ENCODE results near the gene CD2. TPM values are rescaled to one million over a fixed set of nuclear protein-coding genes. Genes with fewer than 3 reads are reported as not detected.

Gene CD2
- total and polyA plus RNA-seq, 2 of the 8 experiments (the other 6 are each of a cell fraction or from before 2014, with no cell fraction given): not detected

GRCh38 chr1:116771997-116772647, 17.9 kb downstream of the CD2 start:
- ChIA-PET CTCF (ENCODE audit: partially characterized antibody) (interaction anchor here (1.0 to 5.4 kb wide), 4 partner anchors 9 to 139 kb away, joined by 3 to 47 read pairs (median 7); no protein-coding TSS in a partner anchor), POLR2A (ENCODE audit: partially characterized antibody) (no interaction called here)
- Histone ChIP-seq H3K18ac (ENCODE audit: extremely low read depth, low read length) (no peak overlapping the region), H3K27ac (ENCODE audit: low read depth, low read length) (no peak overlapping the region), H3K27me3 (replicated peaks in 1 of 4; ENCODE audit: control insufficient read depth in 3 of 4, extremely low read depth in 1 of 4, insufficient read depth in 3 of 4, low read length in 3 of 4) (no peaks in the 10 kb centered on the region), H3K4ac (replicated peaks; ENCODE audit: insufficient read length, low read depth, low read length) (no peak overlapping the region), H3K4me3 (ENCODE audit: extremely low read depth in 1 of 4, insufficient read depth in 2 of 4, low read depth in 3 of 4, low read length in 4 of 4) (no peak overlapping the region), H4K91ac (replicated peaks; ENCODE audit: insufficient read length, low read length) (no peak overlapping the region), H3K79me1 (ENCODE audit: low read depth, low read length) (no peaks in the 10 kb centered on the region), H4K20me1 (replicated peaks in 1 of 2; ENCODE audit: control insufficient read depth in 1 of 2, insufficient read depth in 2 of 2, low read length in 2 of 2) (no peaks in the 10 kb centered on the region), H2AFZ (ENCODE audit: low read length) (no peak overlapping the region), H3K9me3 (ENCODE audit: insufficient read depth in 2 of 2, low read depth in 1 of 2, low read length in 1 of 2) (no peaks in the 10 kb centered on the region), H3K14ac (ENCODE audit: insufficient read length) (no peak overlapping the region), H4K5ac (ENCODE audit: insufficient read length, low read depth, low read length) (no peak overlapping the region), H2BK12ac (ENCODE audit: low read depth, low read length) (no peak overlapping the region), H3K9ac (replicated peaks in 1 of 4; ENCODE audit: extremely low read depth in 1 of 4, low read depth in 3 of 4, low read length in 3 of 4) (no peak overlapping the region), H3K79me2 (ENCODE audit: control insufficient read depth in 1 of 2, insufficient read depth in 2 of 2, low read length in 2 of 2) (no peaks in the 10 kb centered on the region), H3K4me1 (replicated peaks in 1 of 4; ENCODE audit: control insufficient read depth in 3 of 4, insufficient read depth in 4 of 4, low read length in 3 of 4) (no peaks in the 10 kb centered on the region), H2BK15ac (ENCODE audit: low read length) (no peak overlapping the region), H2AK5ac (ENCODE audit: low read depth, low read length) (no peak overlapping the region), H3K36me3 (ENCODE audit: control insufficient read depth in 2 of 4, insufficient read depth in 4 of 4, low read length in 3 of 4) (no peaks in the 10 kb centered on the region), H2BK5ac (ENCODE audit: low read depth, low read length) (no peak overlapping the region), H3K56ac (replicated peaks; ENCODE audit: insufficient read length, low read depth, low read length) (no peak overlapping the region), H2BK120ac (replicated peaks; ENCODE audit: low read depth, low read length) (no peak overlapping the region), H2BK20ac (ENCODE audit: low read length) (no peak overlapping the region), H3K4me2 (ENCODE audit: insufficient read depth in 1 of 2, low read depth in 2 of 2, low read length in 2 of 2) (no peak overlapping the region), H3K23me2 (ENCODE audit: low read depth, low read length) (no peaks in the 10 kb centered on the region), H4K8ac (ENCODE audit: extremely low read depth, insufficient read depth, low read length) (no peak overlapping the region), H3K23ac (ENCODE audit: insufficient read length) (no peak overlapping the region)
- FAIRE-seq (no peak), DNase-seq (ENCODE audit: low read depth in 1 of 2, low spot score in 2 of 2) (no peak)
- WGBS, 2 experiments (ENCODE audit: extremely low coverage in 1 of 2, insufficient coverage in 1 of 2, insufficient read length in 1 of 2, insufficient replicate concordance in 2 of 2, low coverage in 1 of 2, low lambda C conversion rate in 2 of 2, missing lambda C conversion rate in 1 of 2): 88% methylated on average over 2 of the region's 2 CpGs; no CpG with 5 or more reads in 1 of the 2 experiments
- TF ChIP-seq USF2 (IDR thresholded peaks at IDR 0.05; ENCODE audit: low read length) (no peak), POLR2A (IDR thresholded peaks at IDR 0.05; ENCODE audit: control extremely low read depth in 1 of 2, low read depth in 2 of 2, low read length in 2 of 2) (no peak), SP1 (IDR thresholded peaks at IDR 0.05; ENCODE audit: low read depth, low read length) (no peak), GABPA (IDR thresholded peaks at IDR 0.05; ENCODE audit: borderline replicate concordance, insufficient read depth, low read length) (no peak), KDM1A (IDR thresholded peaks at IDR 0.05; ENCODE audit: borderline replicate concordance, low read length) (no peak), CHD2 (IDR thresholded peaks at IDR 0.05; ENCODE audit: low read length) (no peak), EP300 (IDR thresholded peaks at IDR 0.05; ENCODE audit: borderline replicate concordance in 1 of 2, low read depth in 2 of 2, low read length in 2 of 2) (no peak)

All from H1 (cell line).